HepG2 (cell line): Measurements from ENCODE around the gene ANKRD65. TPM values are rescaled to one million over a fixed set of nuclear protein-coding genes. Genes with fewer than 3 reads are reported as not detected.

Experiments used
- ADNP ChIP-seq: sonication (generic); formaldehyde crosslinking; IDR thresholded peaks from 2 replicates; pipeline ENCODE4 v1.4.0; 2020; ENCODE audit warnings: missing genetic modification reagents
- ATRX ChIP-seq: sonication (generic); formaldehyde crosslinking; IDR thresholded peaks from 2 replicates; pipeline ENCODE4 v1.4.0; 2020; ENCODE audit warnings: missing genetic modification reagents, borderline replicate concordance
- DPF2 ChIP-seq: sonication (generic); formaldehyde crosslinking; IDR thresholded peaks from 2 replicates; pipeline ENCODE4 v1.4.0; 2020; ENCODE audit warnings: mild to moderate bottlenecking, low read depth, missing genetic modification reagents, borderline replicate concordance
- ELF4 ChIP-seq: sonication (generic); formaldehyde crosslinking; IDR thresholded peaks from 2 replicates; pipeline ENCODE4 v1.5.0; 2020; ENCODE audit warnings: missing genetic modification reagents, mild to moderate bottlenecking, moderate library complexity, borderline replicate concordance
- FLYWCH1 ChIP-seq: sonication (generic); formaldehyde crosslinking; IDR thresholded peaks from 2 replicates; pipeline ENCODE4 v1.8.1; 2023; ENCODE audit warnings: mild to moderate bottlenecking, missing genetic modification reagents
- FOXA3 ChIP-seq: IDR thresholded peaks from 2 replicates; pipeline ENCODE4 v1.6.1; 2016; ENCODE audit warnings: missing genetic modification reagents, missing compliant biosample characterization
- HIC2 ChIP-seq: sonication (generic); formaldehyde crosslinking; IDR thresholded peaks from 2 replicates; pipeline ENCODE4 v1.9.0; 2022; ENCODE audit warnings: low read depth, missing genetic modification reagents
- HMG20B ChIP-seq: conservative IDR thresholded peaks from 2 replicates; pipeline ENCODE4 v1.6.1; 2016; ENCODE audit warnings: missing genetic modification reagents, missing compliant biosample characterization
- HNRNPL ChIP-seq: fragments of 200-400 bp; formaldehyde crosslinking; IDR thresholded peaks from 2 replicates; pipeline ENCODE4 v1.6.1; 2017; ENCODE audit warnings: mild to moderate bottlenecking, low read depth, low read length
- IKZF4 ChIP-seq: sonication (generic); formaldehyde crosslinking; IDR thresholded peaks from 2 replicates; pipeline ENCODE4 v1.5.1; 2020; ENCODE audit warnings: borderline replicate concordance, mild to moderate bottlenecking, low read depth, missing genetic modification reagents; ENCODE audit errors: not compliant biosample characterization
- KDM4B ChIP-seq: sonication (generic); formaldehyde crosslinking; IDR thresholded peaks from 2 replicates; pipeline ENCODE4 v1.4.0; 2020; ENCODE audit warnings: missing genetic modification reagents
- MIER2 ChIP-seq: IDR thresholded peaks from 2 replicates; pipeline ENCODE4 v1.6.1; 2016; ENCODE audit warnings: missing biosample characterization, missing genetic modification reagents
- MIXL1 ChIP-seq: IDR thresholded peaks from 2 replicates; pipeline ENCODE4 v1.6.1; 2016
- MYC ChIP-seq: sonication (generic); formaldehyde crosslinking; IDR thresholded peaks from 2 replicates; pipeline ENCODE4 v1.9.0; 2021; ENCODE audit warnings: missing genetic modification reagents, borderline replicate concordance
- PLRG1 ChIP-seq: fragments of 450-650 bp; conservative IDR thresholded peaks from 2 replicates; pipeline ENCODE4 v1.6.1; 2016
- POLR2AphosphoS5 ChIP-seq: IDR thresholded peaks from 2 replicates; pipeline ENCODE4 v1.6.1; 2012; ENCODE audit warnings: low read depth, low read length
- SIN3B ChIP-seq: fragments of 150-350 bp; IDR thresholded peaks from 2 replicates; pipeline ENCODE4 v1.6.1; 2014; ENCODE audit warnings: low read length
- SYNCRIP ChIP-seq: fragments of 200-400 bp; formaldehyde crosslinking; IDR thresholded peaks from 2 replicates; pipeline ENCODE4 v1.6.1; 2018; ENCODE audit warnings: mild to moderate bottlenecking, low read depth, low read length; ENCODE audit not compliant: insufficient read depth
- TAF1 ChIP-seq: sonication (generic); formaldehyde crosslinking; IDR thresholded peaks from 2 replicates; pipeline ENCODE4 v1.4.0; 2020; ENCODE audit warnings: missing genetic modification reagents
- ZBTB42 ChIP-seq: sonication (generic); formaldehyde crosslinking; IDR thresholded peaks from 2 replicates; pipeline ENCODE4 v1.5.0; 2020; ENCODE audit warnings: mild to moderate bottlenecking, missing genetic modification reagents
- ZFP36 ChIP-seq: fragments of 150-350 bp; IDR thresholded peaks from 2 replicates; pipeline ENCODE4 v1.6.1; 2018; ENCODE audit warnings: borderline replicate concordance, low read length, low read depth; ENCODE audit not compliant: partially characterized antibody
- ZNF207 ChIP-seq: fragments of 450-650 bp; IDR thresholded peaks from 2 replicates; pipeline ENCODE4 v1.6.1; 2016; ENCODE audit warnings: antibody characterized with exemption, borderline replicate concordance
- ZNF383 ChIP-seq: sonication (generic); formaldehyde crosslinking; IDR thresholded peaks from 2 replicates; pipeline ENCODE4 v1.4.0; 2020; ENCODE audit warnings: missing genetic modification reagents, mild to moderate bottlenecking, borderline replicate concordance
- ZNF660 ChIP-seq: sonication (generic); formaldehyde crosslinking; IDR thresholded peaks from 2 replicates; pipeline ENCODE4 v1.5.1; 2020; ENCODE audit warnings: mild to moderate bottlenecking, low read depth, missing genetic modification reagents, borderline replicate concordance
- ZNF740 ChIP-seq: sonication (generic); formaldehyde crosslinking; IDR thresholded peaks from 2 replicates; pipeline ENCODE4 v1.4.0; 2020; ENCODE audit warnings: missing genetic modification reagents
- ZNF773 ChIP-seq: sonication (generic); formaldehyde crosslinking; IDR thresholded peaks from 2 replicates; pipeline ENCODE4 v1.4.0; 2020; ENCODE audit warnings: missing genetic modification reagents, borderline replicate concordance
- ZSCAN22 ChIP-seq: sonication (generic); formaldehyde crosslinking; IDR thresholded peaks from 2 replicates; pipeline ENCODE4 v1.4.0; 2020; ENCODE audit warnings: mild to moderate bottlenecking, missing genetic modification reagents
- ZSCAN29 ChIP-seq: sonication (generic); formaldehyde crosslinking; conservative IDR thresholded peaks from 2 replicates; pipeline ENCODE4 v1.4.0; 2020; ENCODE audit warnings: mild to moderate bottlenecking, missing genetic modification reagents
- polyA plus RNA-seq, 8 experiments: library from polyadenylated mRNA; depleted of rRNA in 3 of 8; stranded (reverse) in 7 of 8; unstranded in 1 of 8; fragments of >200 nt; fragmentation: Illumina TruSeq in 4 of 8; extraction: Trizol in 4 of 8; gene quantifications; 2 replicates each; pipeline versions ENCODE4 v1.2.1 to v1.2.3, GENCODE V29; 2011 to 2016; ENCODE audit warnings: low read depth in 4 of 8, missing spikeins in 1 of 8, mixed read lengths in 1 of 8; ENCODE audit not compliant: insufficient read depth in 1 of 8
- total RNA-seq, 5 experiments: library from RNA; depleted of rRNA; stranded (reverse); fragments of >200 nt; fragmentation: Illumina TruSeq; extraction: Trizol; gene quantifications; 2 replicates each; pipeline ENCODE4 v1.2.3, GENCODE V29; 2016; ENCODE audit warnings: low read depth in 1 of 5
- TF ChIP-seq, protein P1 (sequence below): sonication (generic); formaldehyde crosslinking; IDR thresholded peaks from 2 replicates; pipeline ENCODE4 v1.4.0; 2020; ENCODE audit warnings: missing genetic modification reagents; ENCODE audit errors: not compliant biosample characterization
- TF ChIP-seq, protein P2 (sequence below): sonication (generic); formaldehyde crosslinking; IDR thresholded peaks from 2 replicates; pipeline ENCODE4 v1.5.0; 2020; ENCODE audit warnings: missing genetic modification reagents

Gene ANKRD65
- total and polyA plus RNA-seq, 2 of the 13 experiments (the other 11 are each of a cell fraction or from before 2014, with no cell fraction given) = 12.1 to 30.1 TPM

GRCh38 chr1:1437904-1438376 lies 16.9 kb upstream of the ANKRD65 start (continued):
- TF ChIP-seq HMG20B = 0 out of 2 replicates have a peak, but pooled peaks have one; percentile 22
- TF ChIP-seq HNRNPL = peak; percentile 83
- no peak for TF ChIP-seq SYNCRIP
- TF ChIP-seq ZNF383 = no peak
- no peak for TF ChIP-seq SIN3B
- TF ChIP-seq ZSCAN22 (CRISPR knock-in tag) = no peak
- peak; percentile 94 for TF ChIP-seq POLR2AphosphoS5
- TF ChIP-seq ELF4 (CRISPR knock-in tag) = no peak
- no peak for TF ChIP-seq ZNF740 (CRISPR knock-in tag)
- TF ChIP-seq ZNF207 = no peak
- peak; percentile 59; the same call in 1 of the 2 replicates for TF ChIP-seq KDM4B (CRISPR knock-in tag)
- TF ChIP-seq HIC2 (CRISPR knock-in tag) = peak; percentile 50; the same call in 1 of the 2 replicates
- TF ChIP-seq MIXL1 (CRISPR knock-in tag) = peak; percentile 65; the same call in 1 of the 2 replicates
- no peak for TF ChIP-seq ATRX (CRISPR knock-in tag)
- no peak for TF ChIP-seq ZFP36
- TF ChIP-seq TAF1 (CRISPR knock-in tag) = peak; percentile 86
- TF ChIP-seq ZBTB42 (CRISPR knock-in tag) = no peak
- TF ChIP-seq FOXA3 (CRISPR knock-in tag) = 0 out of 2 replicates have a peak, but pooled peaks have one; percentile 14
- TF ChIP-seq, protein P1, sequence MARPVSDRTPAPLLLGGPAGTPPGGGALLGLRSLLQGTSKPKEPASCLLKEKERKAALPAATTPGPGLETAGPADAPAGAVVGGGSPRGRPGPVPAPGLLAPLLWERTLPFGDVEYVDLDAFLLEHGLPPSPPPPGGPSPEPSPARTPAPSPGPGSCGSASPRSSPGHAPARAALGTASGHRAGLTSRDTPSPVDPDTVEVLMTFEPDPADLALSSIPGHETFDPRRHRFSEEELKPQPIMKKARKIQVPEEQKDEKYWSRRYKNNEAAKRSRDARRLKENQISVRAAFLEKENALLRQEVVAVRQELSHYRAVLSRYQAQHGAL (CRISPR knock-in tag) = no peak
- TF ChIP-seq DPF2 (CRISPR knock-in tag) = no peak
- TF ChIP-seq, protein P2, sequence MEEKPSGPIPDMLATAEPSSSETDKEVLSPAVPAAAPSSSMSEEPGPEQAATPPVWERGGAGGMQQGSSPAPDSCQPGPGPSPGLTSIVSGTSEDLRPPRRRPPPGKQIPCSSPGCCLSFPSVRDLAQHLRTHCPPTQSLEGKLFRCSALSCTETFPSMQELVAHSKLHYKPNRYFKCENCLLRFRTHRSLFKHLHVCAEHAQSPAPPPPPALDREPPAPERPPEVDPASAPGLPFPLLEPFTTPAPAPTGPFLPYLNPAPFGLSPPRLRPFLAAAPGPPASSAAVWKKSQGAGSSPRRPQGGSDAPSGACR (CRISPR knock-in tag) = peak; percentile 25; the same call in 1 of the 2 replicates
- no peak for TF ChIP-seq PLRG1
- TF ChIP-seq MIER2 = no peak; the same call in 1 of the 2 replicates
- TF ChIP-seq ADNP (CRISPR knock-in tag) = no peak
- no peak for TF ChIP-seq ZNF773 (CRISPR knock-in tag)
- TF ChIP-seq ZNF660 (CRISPR knock-in tag) = no peak
- peak; percentile 37; the same call in 1 of the 2 replicates for TF ChIP-seq MYC (CRISPR knock-in tag)
- no peak for TF ChIP-seq ZSCAN29 (CRISPR knock-in tag)
- no peak for TF ChIP-seq IKZF4
- TF ChIP-seq FLYWCH1 (CRISPR knock-in tag) = no peak
